Measurements from ENCODE around the gene MYBL2. TPM values are rescaled to one million over a fixed set of nuclear protein-coding genes. Genes with fewer than 3 reads are reported as not detected.

MYBL2 gene
- total RNA-seq, 1 experiment from 2014 or later, result 95.9 TPM

DNA sequence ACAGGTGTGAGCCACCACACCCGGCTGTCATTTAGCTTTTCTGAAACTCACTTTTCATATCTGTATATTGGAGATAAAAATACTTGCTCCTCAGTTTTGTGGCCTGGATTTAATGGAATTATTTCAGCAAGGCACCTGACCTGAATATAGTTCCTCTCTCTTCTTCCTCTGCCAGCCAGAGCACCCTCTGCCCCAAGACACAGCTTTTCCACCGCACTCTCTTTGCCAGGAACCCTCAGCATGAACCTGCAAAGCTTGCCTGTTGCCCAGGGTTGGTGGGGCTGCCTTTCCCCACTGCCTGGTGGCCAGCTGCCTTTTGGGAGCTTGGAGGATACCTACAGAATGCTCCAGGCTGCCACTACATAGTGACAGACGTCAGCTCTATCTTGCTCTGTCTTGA is 56.8 kb downstream of the MYBL2 start:
- CTCF ChIA-PET, result no interaction called here
- Histone ChIP-seq H3K27ac (ENCODE audit: low read length) (no peak overlapping the region), H3K4me3 (ENCODE audit: low read length) (no peak overlapping the region), H3K9ac (ENCODE audit: low read length) (no peak overlapping the region), H3K79me2 (ENCODE audit: low read length) (no peaks in the 10 kb centered on the region), H3K9me3 (ENCODE audit: low read length) (no peaks in the 10 kb centered on the region), H3F3A (ENCODE audit: low read length, unreplicated experiment) (no peaks in the 10 kb centered on the region), H3K4me1 (ENCODE audit: insufficient read depth, low read length) (peaks cover 25% of the 10 kb centered on the region), H3K4me2 (ENCODE audit: low read length) (no peak overlapping the region), H4K20me1 (ENCODE audit: low read length) (no peaks in the 10 kb centered on the region), H3K36me3 (ENCODE audit: low read depth, low read length) (no peaks in the 10 kb centered on the region), H2AFZ (ENCODE audit: low read length) (no peak overlapping the region), H3K9me2 (replicated peaks; ENCODE audit: low read length) (no peaks in the 10 kb centered on the region), H3K27me3 (ENCODE audit: low read length) (no peaks in the 10 kb centered on the region)
- DNase-seq, result no peak
- POLR2A ChIA-PET (ENCODE audit: unreplicated experiment), result no interaction called here
- no TSS peak for BruUV-seq (replicated peaks)
- TF ChIP-seq EZH2 (IDR thresholded peaks at IDR 0.05; ENCODE audit: low read length, unreplicated experiment), result no peak
- intact Hi-C loops (cut with micrococcal nuclease), result no loop called here
- ATAC-seq, result no peak

GRCh38 chr20:43724383-43724782 is 57.5 kb downstream of the MYBL2 start:
- POLR2A ChIA-PET (ENCODE audit: unreplicated experiment), result interaction anchor here (0.6 kb wide), 1 partner anchor 572 kb away, joined by 3 read pairs; no protein-coding TSS in a partner anchor
- H3K9ac ChIP-seq (ENCODE audit: low read length), result no peak overlapping the region
- H3K9me2 ChIP-seq (replicated peaks; ENCODE audit: low read length), result no peaks in the 10 kb centered on the region
- DNase-seq (no peak), ATAC-seq (no peak)
- H3K27me3 ChIP-seq (ENCODE audit: low read length), result no peaks in the 10 kb centered on the region
- no peaks in the 10 kb centered on the region for H3F3A ChIP-seq (ENCODE audit: low read length, unreplicated experiment)
- H3K9me3 ChIP-seq (ENCODE audit: low read length), result no peaks in the 10 kb centered on the region
- H3K27ac ChIP-seq (ENCODE audit: low read length), result no peak overlapping the region
- peaks cover 25% of the 10 kb centered on the region for H3K4me1 ChIP-seq (ENCODE audit: insufficient read depth, low read length)
- no peak overlapping the region for H2AFZ ChIP-seq (ENCODE audit: low read length)
- no peaks in the 10 kb centered on the region for H3K36me3 ChIP-seq (ENCODE audit: low read depth, low read length)
- BruUV-seq (replicated peaks), result no TSS peak
- no peak overlapping the region for H3K4me3 ChIP-seq (ENCODE audit: low read length)
- intact Hi-C loops (cut with micrococcal nuclease), result no loop called here
- no peaks in the 10 kb centered on the region for H4K20me1 ChIP-seq (ENCODE audit: low read length)
- CTCF ChIA-PET, result no interaction called here
- TF ChIP-seq EZH2phosphoT487 (IDR thresholded peaks at IDR 0.05; ENCODE audit: borderline replicate concordance, low read length), result no peak
- TF ChIP-seq EZH2 (IDR thresholded peaks at IDR 0.05; ENCODE audit: low read length, unreplicated experiment), result no peak
- no peak for TF ChIP-seq CTCF (conservative IDR thresholded peaks at IDR 0.05; ENCODE audit: low read depth, low read length)
- H3K79me2 ChIP-seq (ENCODE audit: low read length), result no peaks in the 10 kb centered on the region
- no peak overlapping the region for H3K4me2 ChIP-seq (ENCODE audit: low read length)

GRCh38 chr20:43725666-43726065 is 58.8 kb downstream of the MYBL2 start:
- Histone ChIP-seq H3K9me2 (replicated peaks; ENCODE audit: low read length) (no peaks in the 10 kb centered on the region), H4K20me1 (ENCODE audit: low read length) (no peaks in the 10 kb centered on the region), H3K4me1 (ENCODE audit: insufficient read depth, low read length) (peaks cover 25% of the 10 kb centered on the region), H3K9ac (ENCODE audit: low read length) (no peak overlapping the region), H3K36me3 (ENCODE audit: low read depth, low read length) (no peaks in the 10 kb centered on the region), H3K4me2 (ENCODE audit: low read length) (no peak overlapping the region), H3K27ac (ENCODE audit: low read length) (no peak overlapping the region), H3F3A (ENCODE audit: low read length, unreplicated experiment) (no peaks in the 10 kb centered on the region), H3K79me2 (ENCODE audit: low read length) (no peaks in the 10 kb centered on the region), H3K27me3 (ENCODE audit: low read length) (no peaks in the 10 kb centered on the region), H3K4me3 (ENCODE audit: low read length) (no peak overlapping the region), H2AFZ (ENCODE audit: low read length) (no peak overlapping the region), H3K9me3 (ENCODE audit: low read length) (no peaks in the 10 kb centered on the region)
- intact Hi-C loops (cut with micrococcal nuclease), result no loop called here
- DNase-seq (no peak), ATAC-seq (no peak)
- no TSS peak for BruUV-seq (replicated peaks)
- ChIA-PET POLR2A (ENCODE audit: unreplicated experiment) (interaction anchor here (0.6 kb wide), 2 partner anchors 120 to 806 kb away, joined by 3 to 4 read pairs; no protein-coding TSS in a partner anchor), CTCF (no interaction called here)
- TF ChIP-seq CTCF (conservative IDR thresholded peaks at IDR 0.05; ENCODE audit: low read depth, low read length), result no peak
- TF ChIP-seq EZH2 (IDR thresholded peaks at IDR 0.05; ENCODE audit: low read length, unreplicated experiment), result no peak
- TF ChIP-seq EZH2phosphoT487 (IDR thresholded peaks at IDR 0.05; ENCODE audit: borderline replicate concordance, low read length), result no peak

All from PC-3 (cell line).